A204.1 (cell line): ENCODE results near the gene SCYGR1.
"Not testable (repeated sequence)": the region's sequence is repeated elsewhere in the genome, so short reads cannot be mapped to it uniquely, and the experiment has no call there.

Experiments
- FAIRE-seq: peaks from 2 replicates; lab custom pipeline; 2012; peaks lifted over from hg19 to GRCh38; lab: Jason Lieb, UNC

The SCYGR1 gene

DNA sequence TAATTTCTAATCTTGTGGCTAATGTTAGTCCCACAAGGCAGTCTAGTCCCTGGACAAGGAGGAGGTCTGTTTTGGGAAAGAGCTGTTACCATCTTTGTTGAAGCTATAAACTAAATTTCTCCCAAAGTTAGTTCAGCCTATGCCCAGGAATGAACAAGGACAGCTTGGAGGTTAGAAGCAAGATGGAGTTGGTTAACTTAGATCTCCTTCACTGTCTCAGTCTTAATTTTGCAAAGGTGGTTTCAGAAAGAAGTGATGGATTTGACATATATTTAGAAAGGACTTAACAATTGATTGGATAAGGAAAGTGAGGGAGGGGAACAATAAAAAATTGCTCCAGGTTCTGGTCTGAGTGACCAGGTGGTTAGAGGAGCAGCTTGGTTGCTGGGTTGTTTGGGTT is 14.6 kb upstream of the SCYGR1 start:
- no peak for FAIRE-seq

DNA sequence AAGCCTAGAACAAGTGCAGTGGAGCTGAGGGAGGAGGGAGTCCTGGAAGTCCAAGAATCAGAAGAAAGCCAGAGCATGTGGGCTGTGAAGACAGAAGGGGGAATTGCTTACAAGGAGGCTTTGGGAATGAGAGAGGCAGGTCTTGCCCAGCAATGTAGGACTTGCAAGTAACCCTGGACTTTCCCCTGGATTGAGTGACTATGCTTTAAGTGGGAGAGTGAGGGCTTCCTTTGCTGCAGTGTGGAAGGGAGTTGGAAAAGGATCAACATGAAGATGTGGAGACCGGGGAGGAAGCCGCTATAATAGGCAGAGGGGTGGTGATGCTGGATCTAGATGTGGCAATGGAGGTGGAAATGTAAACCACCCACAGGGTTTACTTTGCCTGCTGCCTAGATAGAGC is 13.8 kb upstream of the SCYGR1 start:
- no peak for FAIRE-seq

DNA sequence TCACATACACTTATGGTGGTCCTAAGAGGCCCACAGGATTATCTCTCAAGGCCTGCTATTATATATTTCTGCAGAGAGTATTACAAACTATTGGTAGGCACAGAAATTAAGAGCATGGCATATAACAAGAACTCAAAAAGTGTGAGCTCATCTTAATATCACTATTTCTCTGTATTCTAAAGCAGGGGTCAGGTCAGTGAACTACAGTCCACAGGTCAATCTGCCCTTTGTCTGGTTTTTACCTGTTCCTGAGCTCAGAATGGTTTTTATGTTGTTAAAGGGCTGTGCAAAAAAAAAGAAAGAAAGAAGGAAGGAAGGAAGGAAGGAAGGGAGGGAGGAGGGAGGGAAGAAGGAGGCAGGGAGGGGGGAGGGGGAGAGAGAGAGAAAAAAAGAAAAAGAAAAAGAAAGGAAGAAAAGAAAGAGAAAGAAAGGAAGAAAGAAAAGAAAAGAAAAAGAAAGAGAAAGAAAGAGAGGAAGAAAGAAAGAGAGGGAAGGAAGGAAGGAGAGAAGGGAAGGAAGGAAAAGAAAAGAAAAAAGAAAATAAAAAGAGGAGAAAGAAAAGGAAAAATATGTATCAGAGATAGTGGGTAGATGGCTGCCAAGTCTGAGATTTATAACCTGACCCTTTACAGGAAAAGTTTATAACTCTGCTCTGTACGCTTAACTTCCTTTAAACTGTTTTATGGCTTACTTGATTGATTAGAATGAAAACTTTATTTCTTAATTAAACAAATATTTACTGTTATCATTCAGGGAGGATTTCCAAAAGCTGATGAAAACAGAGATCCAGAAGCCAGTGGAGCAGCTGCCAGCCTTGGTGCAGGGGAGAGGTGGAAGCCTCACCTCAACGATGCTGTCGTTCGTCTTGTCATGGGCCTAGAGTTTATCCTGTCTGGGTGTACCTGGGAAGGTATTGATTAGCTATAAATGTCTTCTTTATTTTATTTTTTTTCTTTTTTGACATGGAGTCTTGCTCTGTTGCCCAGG is 11.2 kb upstream of the SCYGR1 start:
- FAIRE-seq, result no peak

DNA sequence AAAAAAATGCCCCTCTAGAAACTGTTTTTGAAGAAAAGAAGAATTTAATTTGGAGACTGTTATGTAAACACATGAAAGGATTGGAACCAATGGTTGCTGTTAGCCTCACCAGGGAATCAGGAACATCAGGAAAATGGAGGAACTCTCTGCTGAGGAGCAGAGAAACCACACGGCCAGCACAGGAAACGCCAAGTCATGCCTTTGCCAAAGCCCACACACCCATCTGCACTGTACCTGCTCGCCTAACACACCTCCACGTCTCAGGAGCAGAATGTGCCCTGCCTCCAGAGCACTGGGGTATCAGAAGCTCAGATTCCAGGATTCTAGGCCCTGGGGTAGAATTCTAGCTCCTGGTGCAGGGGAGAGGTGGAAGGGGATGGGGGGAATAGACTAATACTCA is 9.8 kb upstream of the SCYGR1 start:
- FAIRE-seq, result no peak

DNA sequence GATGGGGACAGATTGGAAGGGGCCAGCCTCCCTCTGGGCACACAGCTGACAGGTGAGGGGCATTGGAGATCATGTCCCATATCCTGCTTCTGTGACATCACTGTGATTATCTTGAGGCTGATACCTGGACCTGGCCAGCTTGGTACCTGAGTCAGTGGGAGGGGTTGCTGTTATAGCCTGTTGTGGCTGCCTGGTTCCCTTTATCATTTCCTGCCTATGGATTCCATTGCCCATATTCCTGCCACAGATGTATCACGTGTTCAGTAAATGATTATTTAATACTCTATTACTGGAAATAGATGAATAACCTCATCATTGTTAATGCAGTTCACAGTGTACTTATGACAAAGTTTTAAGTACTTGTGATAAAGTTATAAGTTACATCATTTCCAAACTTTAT is 7.8 kb upstream of the SCYGR1 start:
- no peak for FAIRE-seq

DNA sequence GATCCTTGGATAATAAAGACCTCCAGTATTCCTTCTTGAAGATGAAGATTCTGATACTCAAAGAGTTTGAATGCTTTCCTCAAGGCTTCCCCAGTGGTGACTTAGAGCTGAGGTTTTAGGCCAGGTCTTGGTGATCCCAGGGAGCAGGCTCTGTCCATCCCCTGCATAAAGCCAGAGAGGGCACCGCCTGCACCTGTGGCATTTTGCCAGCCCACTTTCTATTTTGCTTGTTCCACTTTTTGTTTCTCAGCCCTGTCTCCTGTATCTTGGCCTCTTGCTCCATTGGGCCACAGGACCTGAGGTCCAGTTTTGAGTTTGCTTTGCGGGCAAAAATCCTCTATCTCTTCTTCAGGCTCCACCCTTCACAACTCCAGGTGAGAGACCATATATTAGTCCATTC is 6.7 kb upstream of the SCYGR1 start:
- FAIRE-seq, result no peak

DNA sequence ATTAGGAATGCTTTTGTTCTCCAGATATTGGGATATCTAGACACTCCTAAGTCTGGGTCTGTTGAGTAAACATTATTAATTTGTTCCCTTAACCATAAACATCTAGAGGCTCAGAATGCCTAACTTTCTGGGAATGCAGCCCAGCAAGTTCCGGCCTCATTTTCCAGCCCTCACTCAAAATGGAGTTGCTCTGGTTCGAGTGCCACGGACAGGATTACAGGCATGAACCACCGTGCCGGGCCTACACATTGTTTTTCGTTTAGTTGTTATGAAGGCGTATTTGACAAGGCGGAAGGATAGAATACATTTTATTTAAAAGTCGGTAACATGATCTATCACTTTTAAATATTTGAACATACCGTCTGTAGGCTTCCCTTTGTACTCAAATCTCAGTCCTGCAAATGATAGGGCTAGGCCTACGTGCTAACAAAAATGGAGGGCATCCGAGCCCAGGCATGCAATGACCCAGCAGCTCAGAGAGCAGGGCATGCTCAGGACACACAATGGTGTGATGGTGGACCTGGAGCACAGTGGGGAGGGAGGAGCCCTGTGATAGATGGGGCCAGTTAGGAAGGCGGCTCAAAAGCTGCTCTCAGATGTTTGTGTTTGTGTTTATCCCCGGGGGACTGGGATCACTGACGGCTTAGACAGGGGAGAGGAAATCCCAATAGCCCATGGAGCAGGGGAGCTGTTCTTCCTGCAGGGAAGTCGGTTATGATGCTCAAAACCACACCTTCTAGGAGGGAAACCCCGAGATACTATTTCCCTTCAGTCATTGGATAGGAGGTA is 2.9 kb upstream of the SCYGR1 start:
- FAIRE-seq, result no peak

DNA sequence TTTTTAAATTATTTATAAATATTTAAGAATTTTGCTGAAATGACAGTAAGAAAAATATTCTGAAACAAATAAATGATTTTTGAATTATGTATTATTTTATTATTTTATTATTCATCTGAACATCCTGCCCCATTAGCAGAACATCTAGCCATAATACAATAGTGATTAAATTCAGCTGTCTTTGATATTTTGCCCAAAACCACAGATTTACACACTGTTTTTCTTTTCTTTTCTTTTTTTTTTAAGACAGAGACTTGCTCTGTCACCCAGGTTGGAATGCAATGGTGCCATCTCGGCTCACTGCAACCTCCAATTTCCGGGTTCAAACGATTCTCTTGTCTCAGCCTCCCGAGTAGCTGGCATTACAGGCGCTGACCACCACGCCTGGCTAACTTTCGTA is 1.9 kb upstream of the SCYGR1 start:
- FAIRE-seq, result peak; percentile 59

DNA sequence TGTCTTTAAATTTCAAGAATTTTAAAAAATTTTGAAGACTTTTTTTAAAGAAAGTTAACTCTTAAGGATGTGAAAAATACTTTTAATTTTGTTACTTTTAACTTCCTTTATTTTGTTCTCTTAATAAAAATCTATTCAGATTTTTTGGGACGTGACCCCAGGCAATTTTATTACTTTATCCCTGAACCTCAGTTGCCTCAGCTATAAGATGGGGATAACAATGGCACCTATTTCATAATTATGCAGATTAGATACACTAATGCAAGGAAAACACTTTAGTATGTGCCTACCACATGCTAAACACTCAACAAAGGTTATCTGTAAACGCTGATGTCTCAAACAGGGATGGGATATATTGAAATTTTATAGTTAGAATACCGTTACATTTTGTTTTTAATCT is 1.5 kb upstream of the SCYGR1 start:
- FAIRE-seq, result no peak

DNA sequence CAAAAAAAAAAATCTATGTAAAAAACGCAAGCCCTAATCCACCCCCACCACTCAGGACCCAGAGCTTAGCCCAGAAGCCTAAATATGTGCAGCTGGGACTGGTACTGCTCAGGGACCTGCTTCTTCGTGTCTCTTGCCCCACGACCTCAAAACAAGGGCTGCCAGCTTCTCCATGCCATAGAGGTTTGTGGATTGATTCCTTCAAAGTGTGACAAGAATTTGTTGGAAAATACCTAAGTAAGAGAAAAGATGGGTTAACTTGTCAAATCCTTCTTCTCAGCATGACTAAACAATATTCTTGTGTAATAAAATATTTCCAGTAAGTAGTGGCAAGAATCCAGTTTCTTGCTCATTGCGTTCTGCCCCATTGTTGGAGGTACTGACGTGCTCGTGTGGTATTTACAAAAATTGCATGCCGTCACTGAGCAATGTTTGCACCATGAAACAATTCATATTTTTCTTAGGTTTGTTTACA is 825 bp upstream of the SCYGR1 start:
- no peak for FAIRE-seq

DNA sequence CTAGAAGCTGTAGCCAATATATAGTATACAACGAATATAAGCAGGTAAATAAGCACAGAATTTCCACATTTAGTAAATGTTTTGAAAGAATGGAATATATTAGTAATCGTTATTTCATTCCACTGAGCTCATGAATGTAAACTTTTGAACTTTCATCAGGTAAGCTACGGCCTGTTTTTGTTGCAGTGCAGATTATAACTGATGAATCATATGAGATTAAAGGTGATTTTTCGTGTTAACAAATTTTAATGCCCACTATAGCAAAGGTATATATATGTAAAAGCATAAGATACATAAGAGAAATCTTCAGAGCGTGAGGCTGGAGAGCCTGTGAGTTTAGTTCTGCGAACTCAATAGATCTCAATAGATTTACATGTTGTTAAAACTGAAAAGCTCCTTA is 1.1 kb downstream of the SCYGR1 start:
- FAIRE-seq, result no peak

DNA sequence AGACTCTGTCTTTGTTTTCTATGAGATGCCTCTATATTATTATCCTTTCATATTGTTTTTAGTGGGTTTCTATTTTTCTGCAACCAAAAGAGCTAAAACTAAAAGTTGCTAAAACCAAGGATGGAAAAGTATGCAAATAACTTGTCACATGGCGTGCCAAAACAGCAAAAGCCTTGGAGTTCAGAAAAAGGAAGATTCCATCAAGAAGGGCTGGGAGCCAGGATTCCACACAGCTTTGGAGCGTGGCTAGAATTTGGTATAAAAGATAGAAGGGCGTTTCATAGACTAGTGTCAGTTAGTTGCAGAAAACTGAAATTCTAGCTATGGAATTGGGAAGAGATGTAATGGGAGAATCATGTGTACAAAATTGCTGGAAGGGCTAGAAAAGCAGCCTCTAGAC is 4.1 kb downstream of the SCYGR1 start:
- FAIRE-seq, result no peak

DNA sequence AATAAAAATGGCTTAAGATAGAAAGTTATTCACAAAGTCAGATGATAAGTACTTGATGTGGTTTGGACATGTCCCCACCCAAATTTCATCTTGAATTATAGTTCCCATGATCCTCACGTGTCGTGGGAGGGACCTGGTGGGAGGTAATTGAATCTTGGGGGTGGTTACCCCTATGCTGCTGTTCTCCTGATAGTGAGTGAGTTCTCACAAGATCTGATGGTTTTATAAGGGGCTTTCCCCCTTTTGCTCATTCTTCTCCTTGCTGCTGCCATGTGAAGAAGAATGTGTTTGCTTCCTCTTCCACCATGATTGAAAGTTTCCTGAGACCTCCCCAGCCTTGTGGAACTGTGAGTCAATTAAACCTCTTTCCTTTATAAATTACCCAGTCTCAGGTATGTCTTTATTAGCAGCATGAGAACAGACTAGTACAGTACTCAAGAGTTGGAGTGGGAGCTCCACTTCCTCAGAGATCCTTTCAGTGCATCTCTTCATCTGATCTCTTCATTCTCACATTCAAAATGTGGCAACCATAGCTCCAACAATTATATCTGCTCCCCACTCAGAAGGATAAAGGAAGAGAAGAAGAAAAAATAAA is 5.4 kb downstream of the SCYGR1 start:
- not testable (repeated sequence) for FAIRE-seq

DNA sequence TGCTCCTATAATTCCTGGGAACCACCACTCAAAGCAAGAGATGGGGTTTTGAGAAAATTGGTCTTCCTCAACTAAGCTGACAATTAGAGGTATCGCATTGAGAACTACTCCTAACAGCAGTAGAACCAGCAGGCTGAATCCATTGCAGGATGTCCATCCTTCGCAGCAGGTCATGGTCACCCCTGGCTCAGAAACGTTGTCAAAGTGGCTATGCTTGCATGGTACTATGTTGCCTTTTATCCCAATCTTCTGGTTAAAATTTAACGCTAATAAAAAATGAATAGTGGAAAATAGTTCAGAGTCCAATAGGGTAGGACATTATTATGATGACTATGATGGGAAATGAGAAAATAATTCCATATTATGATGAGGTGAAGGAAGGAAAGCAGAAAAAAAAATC is 8.7 kb downstream of the SCYGR1 start, which contains the start of gene TM4SF20:
TSS of gene TM4SF20 (minus strand) at position 212 of the 400 bp plus-strand sequence. CDS start at position 174, 38 bp downstream.
- no peak for FAIRE-seq

DNA sequence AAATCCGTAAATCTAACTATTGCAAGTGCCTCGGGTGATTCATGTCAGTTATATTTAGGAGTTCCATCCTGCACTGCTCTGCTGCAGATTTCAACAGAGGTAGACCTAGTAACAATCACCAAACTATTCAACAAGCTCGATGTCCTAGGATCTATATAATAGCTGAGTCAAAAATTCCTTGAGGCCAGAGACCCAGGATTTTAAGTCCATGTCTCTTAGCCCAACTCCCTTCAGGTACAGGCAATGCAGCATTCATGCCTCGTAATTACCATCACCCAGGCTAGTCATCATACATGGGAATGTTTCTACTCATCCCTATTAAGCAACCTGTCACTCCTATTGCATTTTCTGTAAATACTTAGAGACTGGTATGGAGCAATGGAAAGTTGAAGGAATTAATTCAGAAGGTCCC is 9.4 kb downstream of the SCYGR1 start:
- no peak for FAIRE-seq

DNA sequence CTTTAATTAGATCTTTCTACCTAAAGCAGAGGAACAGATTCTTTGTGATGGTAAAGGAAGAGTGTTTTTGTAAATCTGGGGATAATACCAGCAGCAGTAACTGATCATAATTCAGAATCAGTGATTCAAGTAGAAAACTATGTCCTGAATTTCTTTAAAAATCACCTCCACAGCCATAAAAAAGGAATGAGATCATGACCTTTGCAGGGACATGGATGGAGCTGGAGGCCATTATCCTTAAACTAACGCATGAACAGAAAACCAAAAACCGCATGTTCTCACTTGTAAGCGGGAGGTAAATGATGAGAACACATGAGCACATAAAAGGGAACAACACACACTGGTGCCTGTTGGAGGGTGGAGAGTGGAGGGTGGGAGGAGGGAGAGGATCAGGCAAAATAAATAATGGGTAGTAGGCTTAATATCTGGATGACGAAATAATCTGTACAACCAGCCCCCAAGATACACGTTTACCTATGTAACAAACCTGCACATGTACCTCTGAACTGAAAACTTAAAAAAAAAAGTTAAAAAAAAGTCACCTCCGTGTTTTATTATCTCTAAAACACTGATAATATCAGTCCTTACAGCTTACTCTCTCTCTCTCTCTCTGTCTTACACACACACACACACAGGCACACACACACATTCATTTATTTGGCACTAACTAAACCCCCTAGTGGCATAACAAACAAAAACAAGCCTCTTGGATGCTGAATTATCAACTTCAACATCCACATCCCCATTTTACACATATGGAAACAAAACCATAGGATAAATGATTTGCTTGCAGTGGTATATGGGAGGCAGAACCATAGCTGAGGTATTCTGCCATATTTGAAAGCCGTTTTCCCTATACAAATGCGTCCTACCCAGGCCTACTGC is 10.0 kb downstream of the SCYGR1 start:
- FAIRE-seq, result no peak

DNA sequence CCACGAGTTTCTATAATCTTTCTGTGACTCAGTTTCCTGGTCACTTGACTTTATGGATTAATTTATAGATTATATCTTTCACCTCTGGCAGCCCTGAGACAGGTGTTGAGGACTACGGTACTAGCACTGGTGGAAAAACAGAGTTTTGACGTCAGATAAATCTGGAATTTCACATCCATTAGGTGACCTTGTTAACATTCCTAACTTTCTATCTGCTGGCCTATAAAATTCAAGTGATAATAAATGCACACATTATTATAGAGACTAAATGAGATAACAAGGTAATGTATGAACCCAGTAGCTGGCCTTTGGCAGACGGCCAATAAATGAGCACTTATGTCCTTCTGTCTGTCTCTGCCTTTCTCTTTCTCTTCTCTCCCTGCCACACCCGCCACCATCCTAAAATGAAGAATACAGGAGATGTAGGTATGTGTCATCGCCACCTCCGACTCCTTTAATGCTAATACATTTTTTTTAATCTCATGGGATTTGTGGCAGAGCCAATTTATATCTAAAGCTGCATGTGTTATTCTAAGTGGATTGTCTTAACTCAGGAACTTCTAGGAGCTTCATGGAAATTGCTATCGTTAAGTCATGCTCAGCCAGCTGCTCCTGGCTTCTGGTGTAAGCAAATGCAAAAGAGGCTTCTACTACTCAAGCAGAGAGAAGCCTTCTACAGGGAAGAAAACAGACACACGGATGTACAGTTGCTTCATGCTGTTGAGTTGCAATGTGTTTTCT is 10.9 kb downstream of the SCYGR1 start:
- no peak for FAIRE-seq

DNA sequence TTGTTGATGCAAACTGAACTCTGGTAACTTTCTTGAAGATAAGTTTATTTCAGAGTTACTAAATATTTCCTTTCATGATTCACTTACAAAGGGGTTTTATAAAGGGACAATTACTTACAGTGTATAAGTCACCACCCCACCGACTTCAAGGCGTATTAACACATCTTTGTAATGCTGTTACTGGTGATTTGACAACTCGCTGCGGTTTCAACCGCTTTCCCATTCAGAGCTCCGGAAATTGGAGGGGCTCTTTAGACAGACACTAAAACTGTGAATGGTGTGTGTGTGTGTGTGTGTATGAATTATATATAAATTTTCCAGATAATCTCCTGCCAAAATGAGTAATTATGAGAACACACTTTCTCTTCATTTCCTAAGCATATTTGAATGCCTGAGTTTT is 13.6 kb downstream of the SCYGR1 start:
- FAIRE-seq, result no peak

DNA sequence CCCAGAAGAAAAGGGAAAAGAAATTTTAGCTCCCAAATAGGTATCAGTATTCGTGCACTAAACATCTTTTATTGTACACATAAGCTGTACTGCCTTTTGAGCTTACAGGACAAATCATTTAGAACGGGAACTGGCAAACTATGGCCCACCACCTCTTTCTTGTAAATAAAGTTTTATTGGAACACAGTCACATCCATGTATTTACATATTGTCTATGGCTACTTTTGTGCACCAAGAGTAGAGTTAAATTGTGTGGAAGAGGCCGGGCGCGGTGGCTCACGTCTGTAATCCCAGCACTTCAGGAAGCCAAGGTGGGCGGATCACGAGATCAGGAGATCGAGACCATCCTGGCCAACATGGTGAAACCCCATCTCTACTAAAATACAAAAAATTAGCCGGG is 14.4 kb downstream of the SCYGR1 start:
- FAIRE-seq, result no peak

DNA sequence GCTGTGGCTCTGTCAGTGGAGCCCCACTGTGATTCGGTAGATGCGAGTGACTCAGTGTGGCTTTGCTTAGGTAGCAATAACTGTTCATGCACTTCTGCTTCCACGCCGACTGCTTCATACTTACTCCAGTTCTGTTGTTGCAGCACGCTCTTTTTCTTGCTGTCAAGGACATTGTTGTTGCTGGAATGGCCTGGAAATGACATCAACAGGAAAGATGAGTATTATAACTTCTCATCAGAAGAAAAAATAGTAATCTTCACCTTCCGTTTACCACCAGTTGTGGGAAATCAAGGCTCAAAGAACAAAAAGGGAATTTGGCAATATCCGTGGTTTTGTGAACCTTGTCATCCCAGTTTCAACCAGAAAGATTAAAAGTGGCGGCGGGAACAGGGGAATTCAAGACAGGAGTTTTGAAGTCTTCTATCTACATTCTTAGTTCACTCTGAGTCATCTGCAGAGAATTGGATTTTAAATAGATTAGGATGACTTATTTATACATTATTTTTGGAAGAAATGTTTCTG is 16.9 kb downstream of the SCYGR1 start:
- FAIRE-seq, result no peak

DNA sequence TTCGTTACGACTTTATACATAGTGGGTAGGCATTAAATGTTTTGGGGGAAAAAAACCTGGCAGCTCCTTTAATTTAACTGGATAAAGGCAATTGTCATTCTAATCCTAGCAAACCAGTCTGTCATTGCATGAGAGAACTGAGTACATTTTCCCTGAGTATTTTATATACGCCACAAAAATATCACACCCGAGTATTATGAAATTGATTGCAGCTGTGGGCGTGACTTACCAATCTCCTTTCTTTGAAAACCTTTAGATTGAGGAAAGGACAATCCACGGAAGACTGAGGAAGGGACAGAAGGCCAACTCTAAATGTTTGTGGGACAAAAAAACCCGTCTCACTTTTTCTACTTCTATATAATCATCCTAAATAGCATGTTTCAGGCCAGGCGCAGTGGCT is 17.7 kb downstream of the SCYGR1 start:
- no peak for FAIRE-seq
